Mesenchymal stem cell (in vitro differentiated cells and primary cell): ENCODE data around the gene TBX10.

Experiments used
- DNase-seq: peaks from one replicate; pipeline ENCODE4 v3.0.0-alpha.2; 2013
- H2AFZ ChIP-seq: one replicate; pipeline ENCODE4 v1.6.1; 2013; ENCODE audit warnings: low read depth, mild to moderate bottlenecking, control low read depth, inconsistent platforms, low read length, moderate library complexity
- H2AK5ac ChIP-seq: 2 replicates; pipeline ENCODE4 v1.6.1; 2013; ENCODE audit warnings: low read length, moderate library complexity, mild to moderate bottlenecking, inconsistent platforms; ENCODE audit not compliant: severe bottlenecking
- H2BK120ac ChIP-seq: one replicate; pipeline ENCODE4 v1.6.1; 2013; ENCODE audit warnings: low read depth, mild to moderate bottlenecking, inconsistent platforms, low read length, moderate library complexity
- H2BK12ac ChIP-seq, 2 experiments: one replicate each; pipeline ENCODE4 v1.6.1; 2013; ENCODE audit warnings: inconsistent platforms in 2 of 2, low read length in 2 of 2, mild to moderate bottlenecking in 2 of 2, moderate library complexity in 2 of 2, control low read depth in 1 of 2
- H2BK15ac ChIP-seq: one replicate; pipeline ENCODE4 v1.6.1; 2013; ENCODE audit warnings: mild to moderate bottlenecking, low read depth, inconsistent platforms; ENCODE audit not compliant: poor library complexity, severe bottlenecking
- H2BK5ac ChIP-seq: 2 replicates; pipeline ENCODE4 v1.6.1; 2013; ENCODE audit warnings: low read depth, mild to moderate bottlenecking, low read length, control low read depth, inconsistent platforms; ENCODE audit not compliant: poor library complexity, severe bottlenecking
- H3K14ac ChIP-seq, 2 experiments: one replicate each; pipeline ENCODE4 v1.6.1; 2013; ENCODE audit warnings: inconsistent platforms in 2 of 2, low read length in 2 of 2, control low read depth in 1 of 2, mild to moderate bottlenecking in 1 of 2, moderate library complexity in 1 of 2
- H3K18ac ChIP-seq, 2 experiments: one replicate each; pipeline ENCODE4 v1.6.1; 2013; ENCODE audit warnings: inconsistent platforms in 2 of 2, low read length in 2 of 2, control low read depth in 1 of 2, low read depth in 1 of 2, mild to moderate bottlenecking in 1 of 2
- H3K23ac ChIP-seq, 2 experiments: one replicate each; pipeline ENCODE4 v1.6.1; 2013; ENCODE audit warnings: inconsistent platforms in 2 of 2, low read length in 2 of 2, mild to moderate bottlenecking in 2 of 2, moderate library complexity in 2 of 2, control low read depth in 1 of 2
- H3K27ac ChIP-seq: 2 replicates; pipeline ENCODE4 v1.5.1; 2013; ENCODE audit warnings: mild to moderate bottlenecking, moderate library complexity, low read length, control low read depth, inconsistent platforms; ENCODE audit not compliant: poor library complexity, severe bottlenecking
- H3K27me3 ChIP-seq, 2 experiments: 2 replicates each; pipeline versions ENCODE4 v1.6.1 to v1.7.0; 2013; ENCODE audit warnings: low read length in 2 of 2, mild to moderate bottlenecking in 2 of 2, moderate library complexity in 2 of 2, control low read depth in 1 of 2, inconsistent platforms in 1 of 2; ENCODE audit not compliant: control insufficient read depth in 1 of 2, insufficient read depth in 1 of 2
- H3K36me3 ChIP-seq, 2 experiments: 2 replicates each; pipeline versions ENCODE4 v1.6.1 to v1.7.0; 2013; ENCODE audit warnings: low read length in 2 of 2, control low read depth in 1 of 2, inconsistent platforms in 1 of 2, low read depth in 1 of 2, mild to moderate bottlenecking in 1 of 2; ENCODE audit not compliant: insufficient read depth in 2 of 2, control insufficient read depth in 1 of 2
- H3K4ac ChIP-seq, 2 experiments: one replicate each; pipeline ENCODE4 v1.6.1; 2013; ENCODE audit warnings: inconsistent platforms in 2 of 2, low read length in 2 of 2, mild to moderate bottlenecking in 2 of 2, moderate library complexity in 2 of 2, control low read depth in 1 of 2, low read depth in 1 of 2
- H3K4me1 ChIP-seq: 2 replicates; pipeline ENCODE4 v1.6.1; 2013; ENCODE audit warnings: low read depth, low read length, control low read depth; ENCODE audit not compliant: control insufficient read depth, insufficient read depth
- H3K4me2 ChIP-seq: 2 replicates; pipeline ENCODE4 v1.6.1; 2013; ENCODE audit warnings: low read length, mild to moderate bottlenecking, inconsistent platforms; ENCODE audit not compliant: poor library complexity, severe bottlenecking
- H3K4me3 ChIP-seq, 2 experiments: 2 replicates each; pipeline versions ENCODE4 v1.5.1 to v1.7.0; 2013; ENCODE audit warnings: low read length in 2 of 2, mild to moderate bottlenecking in 2 of 2, control low read depth in 1 of 2, low read depth in 1 of 2; ENCODE audit not compliant: insufficient read depth in 1 of 2
- H3K79me1 ChIP-seq: replicated peaks from 2 replicates; pipeline ENCODE4 v1.6.1; 2013; ENCODE audit warnings: mild to moderate bottlenecking, control low read depth, low read length, inconsistent platforms; ENCODE audit not compliant: poor library complexity, severe bottlenecking
- H3K9ac ChIP-seq: 2 replicates; pipeline ENCODE4 v1.7.0; 2013; ENCODE audit warnings: mild to moderate bottlenecking, low read length, moderate library complexity
- H3K9me3 ChIP-seq: 2 replicates; pipeline ENCODE4 v1.7.0; 2013; ENCODE audit warnings: mild to moderate bottlenecking, low read length; ENCODE audit not compliant: control insufficient read depth
- H4K8ac ChIP-seq: one replicate; pipeline ENCODE4 v1.6.1; 2013; ENCODE audit warnings: inconsistent platforms, mild to moderate bottlenecking, low read length, moderate library complexity
- H4K91ac ChIP-seq: one replicate; pipeline ENCODE4 v1.6.1; 2013; ENCODE audit warnings: mild to moderate bottlenecking, low read length, inconsistent platforms
- WGBS: methylation state at CpG from one replicate; pipeline ENCODE4 v1.1.7; 2013; ENCODE audit warnings: mixed read lengths; 5-methylcytosine and 5-hydroxymethylcytosine counted together

The TBX10 gene

DNA sequence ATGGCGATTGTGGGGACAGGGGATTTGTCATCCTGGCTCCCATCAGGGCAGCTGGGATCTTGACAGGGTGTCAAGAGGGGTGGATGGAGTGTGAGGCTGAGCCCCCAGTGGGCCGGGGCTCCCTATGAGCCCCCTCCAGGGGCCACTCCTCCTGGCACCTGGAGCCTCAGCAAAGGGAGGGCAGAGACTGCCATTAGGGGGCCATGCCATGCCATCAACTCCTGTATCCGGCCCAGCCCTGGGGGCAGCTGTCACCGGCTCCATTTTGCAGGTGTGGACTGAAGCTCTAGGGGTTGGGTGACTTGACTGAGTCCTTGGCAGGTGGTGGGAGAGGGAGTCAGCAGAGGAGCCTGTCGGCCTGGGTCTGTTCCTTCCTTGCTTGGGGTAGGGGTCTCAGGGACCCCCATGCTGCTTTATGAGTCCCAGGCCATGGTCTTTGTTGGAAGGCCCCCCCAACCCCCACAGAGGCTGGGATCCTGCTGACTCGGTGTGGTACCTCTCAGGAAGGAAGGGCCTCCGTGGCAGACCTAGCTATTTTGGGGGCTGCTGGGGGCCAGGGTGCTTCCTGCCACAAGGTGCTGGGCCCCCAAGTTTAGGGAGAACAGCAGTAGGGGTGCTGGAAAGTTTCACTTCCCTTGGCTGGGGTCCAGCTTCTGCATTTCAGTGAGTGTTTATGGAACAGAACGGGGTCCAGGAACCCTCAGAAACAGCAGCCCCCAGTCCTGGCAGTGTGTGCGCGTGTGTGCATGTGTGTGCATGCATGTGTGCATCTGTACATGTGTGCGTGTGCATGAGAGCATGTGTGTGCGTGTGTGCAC, 9.4 kb upstream of the TBX10 start:
- no peak overlapping the region for H2BK12ac ChIP-seq
- H4K91ac ChIP-seq: peak overlapping the region; percentile 1
- no peak overlapping the region for H3K14ac ChIP-seq
- H3K4me2 ChIP-seq: no peak overlapping the region
- H3K79me1 ChIP-seq: no peaks in the 10 kb centered on the region
- H3K18ac ChIP-seq: no peak overlapping the region
- H3K36me3 ChIP-seq: no peaks in the 10 kb centered on the region
- H3K27ac ChIP-seq: no peak overlapping the region
- no peak overlapping the region for H2AFZ ChIP-seq
- H3K4me1 ChIP-seq: peaks cover 3% of the 10 kb centered on the region
- no peak overlapping the region for H3K4me3 ChIP-seq
- no peak overlapping the region for H2AK5ac ChIP-seq
- no peak for DNase-seq
- no peak overlapping the region for H2BK120ac ChIP-seq
- no peak overlapping the region for H2BK5ac ChIP-seq
- H3K9ac ChIP-seq: no peak overlapping the region
- no peak overlapping the region for H3K4ac ChIP-seq
- peaks cover 9 to 44% of the 10 kb centered on the region in 2 experiments for H3K27me3 ChIP-seq
- no peak overlapping the region for H4K8ac ChIP-seq
- H3K23ac ChIP-seq: no peak overlapping the region
- WGBS: 90% methylated on average over 12 of the region's 12 CpGs
- no peaks in the 10 kb centered on the region for H3K9me3 ChIP-seq
- H2BK15ac ChIP-seq: no peak overlapping the region

GRCh38 chr11:67648140-67648795, 8.7 kb upstream of the TBX10 start:
- H3K4me3 ChIP-seq: no peak overlapping the region
- no peak overlapping the region for H4K91ac ChIP-seq
- H3K4me2 ChIP-seq: no peak overlapping the region
- DNase-seq: no peak
- no peaks in the 10 kb centered on the region for H3K79me1 ChIP-seq
- H2BK15ac ChIP-seq: no peak overlapping the region
- no peak overlapping the region for H3K23ac ChIP-seq
- no peak overlapping the region for H2BK12ac ChIP-seq
- no peak overlapping the region for H3K18ac ChIP-seq
- no peaks in the 10 kb centered on the region for H3K36me3 ChIP-seq
- H3K4ac ChIP-seq: no peak overlapping the region
- 68% methylated on average over 12 of the region's 12 CpGs for whole genome bisulfite sequencing
- no peak overlapping the region for H4K8ac ChIP-seq
- H2BK120ac ChIP-seq: no peak overlapping the region
- H3K27me3 ChIP-seq: peaks cover 9 to 43% of the 10 kb centered on the region in 2 experiments
- peaks cover 3% of the 10 kb centered on the region for H3K4me1 ChIP-seq
- H3K9ac ChIP-seq: no peak overlapping the region
- no peaks in the 10 kb centered on the region for H3K9me3 ChIP-seq
- H3K14ac ChIP-seq: no peak overlapping the region
- H2AFZ ChIP-seq: no peak overlapping the region
- H2BK5ac ChIP-seq: no peak overlapping the region
- no peak overlapping the region for H3K27ac ChIP-seq
- no peak overlapping the region for H2AK5ac ChIP-seq

DNA sequence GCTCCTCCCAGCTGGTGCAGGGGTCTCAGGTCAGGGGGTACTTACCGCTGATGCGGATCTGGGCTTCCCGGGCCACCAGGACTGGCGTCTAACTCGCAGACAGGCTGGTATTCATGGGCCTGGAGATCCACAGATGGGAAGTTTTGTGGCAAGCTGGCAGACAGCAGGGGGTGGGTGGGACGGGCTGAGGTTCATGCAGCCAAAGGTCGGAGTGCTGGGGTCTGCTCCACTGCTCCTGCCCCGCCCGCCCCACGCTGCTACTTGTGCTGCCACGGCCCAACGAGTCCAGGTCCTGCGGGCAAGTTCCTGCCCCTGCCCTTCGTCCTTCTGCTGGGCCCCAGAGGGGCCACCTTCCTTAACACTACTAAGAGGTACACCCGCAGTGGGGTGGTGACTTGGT, 7.9 kb upstream of the TBX10 start:
- no peak overlapping the region for H3K9ac ChIP-seq
- H2AK5ac ChIP-seq: no peak overlapping the region
- no peak overlapping the region for H2AFZ ChIP-seq
- H2BK5ac ChIP-seq: no peak overlapping the region
- no peaks in the 10 kb centered on the region for H3K79me1 ChIP-seq
- no peak overlapping the region for H4K8ac ChIP-seq
- no peaks in the 10 kb centered on the region for H3K9me3 ChIP-seq
- H3K27me3 ChIP-seq: peaks cover 7 to 46% of the 10 kb centered on the region in 2 experiments
- H3K36me3 ChIP-seq: no peaks in the 10 kb centered on the region
- no peak overlapping the region for H4K91ac ChIP-seq
- peaks cover 3% of the 10 kb centered on the region for H3K4me1 ChIP-seq
- no peak overlapping the region for H3K4me3 ChIP-seq
- no peak overlapping the region for H3K4ac ChIP-seq
- no peak overlapping the region for H3K23ac ChIP-seq
- no peak overlapping the region for H3K14ac ChIP-seq
- H3K18ac ChIP-seq: no peak overlapping the region
- 89% methylated on average over 11 of the region's 15 CpGs for WGBS
- H2BK15ac ChIP-seq: no peak overlapping the region
- H3K27ac ChIP-seq: no peak overlapping the region
- no peak overlapping the region for H3K4me2 ChIP-seq
- H2BK12ac ChIP-seq: no peak overlapping the region
- no peak overlapping the region for H2BK120ac ChIP-seq
- DNase-seq: no peak

DNA sequence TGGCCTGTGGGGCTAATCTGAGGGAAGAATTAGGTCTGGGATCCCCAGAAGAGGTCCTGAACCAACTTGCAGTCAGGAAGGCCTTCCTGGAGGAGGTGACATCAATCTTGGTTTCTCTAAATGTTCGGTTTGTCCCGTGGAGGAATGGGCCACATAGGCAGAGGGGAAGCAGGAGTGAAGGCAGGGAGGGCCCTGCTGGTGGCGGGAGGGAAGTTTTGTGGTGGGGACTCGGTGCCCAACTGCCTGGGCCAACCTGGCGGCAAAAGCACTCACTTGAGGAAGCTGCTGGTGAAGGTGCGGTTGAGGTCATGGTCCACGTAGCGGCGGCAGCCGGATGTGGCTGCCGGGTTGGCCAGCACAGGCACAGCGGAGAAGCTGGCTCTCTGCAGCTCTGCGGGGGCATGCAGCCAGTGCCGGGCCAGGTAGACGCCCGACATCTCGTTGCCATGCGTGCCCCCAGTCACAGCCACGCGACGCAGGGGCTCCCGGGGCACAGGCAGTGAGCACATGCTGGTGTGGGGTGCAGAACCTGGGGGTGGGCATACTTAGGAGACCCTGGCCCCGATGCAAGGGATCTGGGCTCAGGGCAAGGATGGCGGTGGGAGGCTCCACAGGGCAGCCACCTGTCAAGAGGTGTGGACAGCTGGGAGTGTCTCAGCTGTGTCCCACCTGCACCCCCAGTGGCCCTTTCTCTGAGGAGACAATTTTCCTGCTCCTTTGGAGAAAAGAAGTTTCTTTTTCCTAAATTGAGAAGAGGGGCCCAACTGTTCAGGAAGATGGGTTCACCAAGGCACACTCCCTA, 7.2 kb upstream of the TBX10 start:
- H3K4me3 ChIP-seq: no peak overlapping the region
- no peak for DNase-seq
- no peak overlapping the region for H3K23ac ChIP-seq
- no peaks in the 10 kb centered on the region for H3K9me3 ChIP-seq
- peaks cover 3% of the 10 kb centered on the region for H3K4me1 ChIP-seq
- H4K8ac ChIP-seq: no peak overlapping the region
- H2BK12ac ChIP-seq: no peak overlapping the region
- no peak overlapping the region for H3K9ac ChIP-seq
- H3K27me3 ChIP-seq: peaks cover 5 to 53% of the 10 kb centered on the region in 2 experiments
- H2BK5ac ChIP-seq: no peak overlapping the region
- H2AFZ ChIP-seq: no peak overlapping the region
- no peak overlapping the region for H3K14ac ChIP-seq
- no peak overlapping the region for H3K4me2 ChIP-seq
- H2BK120ac ChIP-seq: no peak overlapping the region
- no peak overlapping the region for H2AK5ac ChIP-seq
- H3K36me3 ChIP-seq: no peaks in the 10 kb centered on the region
- H4K91ac ChIP-seq: peak overlapping the region; percentile 74
- H3K79me1 ChIP-seq: no peaks in the 10 kb centered on the region
- 90% methylated on average over 23 of the region's 24 CpGs for WGBS
- H3K4ac ChIP-seq: no peak overlapping the region
- H2BK15ac ChIP-seq: no peak overlapping the region
- H3K18ac ChIP-seq: no peak overlapping the region
- no peak overlapping the region for H3K27ac ChIP-seq
